ENCODE measurements around the gene RNF114.

Gene RNF114

DNA sequence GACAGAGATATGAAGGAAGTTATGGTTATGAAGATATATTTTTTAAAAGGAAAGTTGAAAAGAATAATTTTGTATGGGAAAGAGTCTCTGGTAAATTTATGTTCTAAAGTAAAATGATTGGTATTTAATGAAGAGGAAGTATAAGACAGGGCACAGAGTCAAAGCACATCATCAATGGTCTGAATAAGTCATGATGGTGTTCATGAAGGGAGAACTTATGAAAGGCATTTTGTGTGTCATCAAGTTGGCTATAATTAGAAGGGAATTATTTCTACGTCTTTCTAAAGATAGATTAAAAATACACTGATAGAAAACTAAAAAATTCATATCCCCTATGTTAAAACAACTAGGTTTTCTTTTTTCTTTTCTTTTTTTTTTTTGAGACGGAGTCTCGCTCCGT is 25.2 kb downstream of the RNF114 start:
- TF ChIP-seq GATA2 (IDR thresholded peaks at IDR 0.05; ENCODE audit: low read depth, low read length) (no peak), GATA3 (IDR thresholded peaks at IDR 0.05; ENCODE audit: low read depth, low read length) (no peak)

GRCh38 chr20:49964964-49965780 is 29.0 kb downstream of the RNF114 start:
- TF ChIP-seq GATA2 (IDR thresholded peaks at IDR 0.05; ENCODE audit: low read depth, low read length) (no peak), GATA3 (IDR thresholded peaks at IDR 0.05; ENCODE audit: low read depth, low read length) (no peak)

DNA sequence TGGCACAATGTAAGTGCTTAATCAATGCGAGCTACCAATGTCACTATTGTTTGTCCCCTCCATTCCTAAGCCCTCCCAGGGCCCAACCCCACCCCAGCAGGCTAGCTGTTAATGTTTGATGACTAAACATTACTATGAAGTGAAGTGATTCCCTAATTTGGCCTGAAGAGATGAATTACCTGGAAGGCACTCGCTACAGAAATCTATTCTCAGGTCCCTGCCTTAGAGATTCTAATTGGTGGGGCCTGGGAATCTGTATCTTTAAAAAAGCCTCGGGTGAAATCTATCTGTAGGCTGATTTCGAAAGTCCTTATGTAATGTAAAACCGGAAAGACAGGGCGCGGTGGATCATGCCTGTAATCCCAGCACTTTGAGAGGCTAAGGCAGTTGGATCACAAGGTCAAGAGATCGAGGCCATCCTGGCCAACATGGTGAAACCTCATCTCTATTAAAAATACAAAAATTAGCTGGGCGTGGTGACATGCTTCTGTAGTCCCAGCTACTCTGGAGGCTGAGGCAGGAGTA is 29.6 kb downstream of the RNF114 start:
- TF ChIP-seq GATA3 (IDR thresholded peaks at IDR 0.05; ENCODE audit: low read depth, low read length) = no peak
- no peak for TF ChIP-seq GATA2 (IDR thresholded peaks at IDR 0.05; ENCODE audit: low read depth, low read length)

DNA sequence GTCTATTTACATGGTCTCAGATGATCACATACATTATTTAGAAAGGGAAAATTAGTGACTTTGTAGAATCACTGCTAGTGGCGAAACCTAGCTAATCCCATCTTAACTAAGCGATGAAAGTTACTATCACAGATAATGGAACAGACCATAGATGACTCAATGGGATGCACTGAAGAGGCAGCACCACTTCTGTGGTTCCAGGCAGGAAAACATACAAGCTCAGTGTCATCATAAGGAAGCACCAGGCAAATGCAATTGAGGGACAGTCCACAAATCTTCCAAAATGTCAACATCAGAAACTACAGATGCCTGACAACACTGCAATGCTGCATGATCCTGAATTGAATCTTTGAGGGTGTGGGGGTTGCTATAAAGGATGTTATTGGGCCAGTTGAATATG is 30.7 kb downstream of the RNF114 start:
- TF ChIP-seq GATA2 (IDR thresholded peaks at IDR 0.05; ENCODE audit: low read depth, low read length) (no peak), GATA3 (IDR thresholded peaks at IDR 0.05; ENCODE audit: low read depth, low read length) (no peak)

DNA sequence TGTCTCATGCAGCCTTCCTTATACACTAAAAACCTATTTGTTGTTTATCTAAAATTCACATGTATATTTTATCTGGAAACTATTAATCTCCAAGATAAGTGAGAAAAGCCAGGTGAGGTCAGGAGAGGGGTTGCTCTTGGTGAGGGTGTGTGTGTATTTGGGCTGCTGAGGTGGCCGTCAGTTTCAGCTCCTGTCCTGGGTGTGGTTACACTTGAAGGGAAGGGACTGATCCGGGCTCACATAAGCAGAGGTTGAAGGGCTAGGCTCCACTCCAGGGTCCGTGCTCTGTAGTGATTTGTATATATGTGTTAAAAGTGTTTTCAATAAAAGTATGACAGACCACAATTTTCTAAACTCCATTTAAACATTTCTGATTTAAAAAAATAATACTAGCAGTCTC is 33.0 kb downstream of the RNF114 start:
- TF ChIP-seq GATA2 (IDR thresholded peaks at IDR 0.05; ENCODE audit: low read depth, low read length) (no peak), GATA3 (IDR thresholded peaks at IDR 0.05; ENCODE audit: low read depth, low read length) (no peak)

DNA sequence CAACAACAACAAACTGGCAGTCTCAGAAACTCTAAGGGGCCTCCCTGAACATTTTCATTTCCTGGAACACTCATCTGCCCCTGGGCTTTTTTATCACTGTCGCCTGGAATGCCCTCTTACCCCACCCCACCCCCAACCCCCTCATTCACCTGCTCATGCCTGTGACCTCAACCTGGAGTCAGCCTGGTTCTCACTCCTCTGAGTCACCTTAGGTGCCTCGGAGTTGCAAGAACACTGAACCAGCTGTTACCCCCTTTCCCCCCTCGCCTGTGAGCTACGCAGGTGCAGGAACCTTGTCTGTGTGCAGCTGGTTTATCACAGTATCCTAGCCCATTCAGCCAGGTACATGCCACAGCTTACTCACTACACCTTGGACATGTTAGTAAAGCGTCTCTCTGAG is 33.7 kb downstream of the RNF114 start:
- TF ChIP-seq GATA3 (IDR thresholded peaks at IDR 0.05; ENCODE audit: low read depth, low read length) = no peak
- TF ChIP-seq GATA2 (IDR thresholded peaks at IDR 0.05; ENCODE audit: low read depth, low read length) = no peak

GRCh38 chr20:49970498-49970897 is 34.3 kb downstream of the RNF114 start:
- TF ChIP-seq GATA2 (IDR thresholded peaks at IDR 0.05; ENCODE audit: low read depth, low read length) = no peak
- no peak for TF ChIP-seq GATA3 (IDR thresholded peaks at IDR 0.05; ENCODE audit: low read depth, low read length)

- TF ChIP-seq GATA3 (IDR thresholded peaks at IDR 0.05; ENCODE audit: low read depth, low read length) (no peak), GATA2 (IDR thresholded peaks at IDR 0.05; ENCODE audit: low read depth, low read length) (no peak)
Measured at GRCh38 chr20:49973981-49974380, 37.8 kb downstream of the RNF114 start.

GRCh38 chr20:49976542-49976941 is 40.3 kb downstream of the RNF114 start:
- TF ChIP-seq GATA3 (IDR thresholded peaks at IDR 0.05; ENCODE audit: low read depth, low read length) = no peak

DNA sequence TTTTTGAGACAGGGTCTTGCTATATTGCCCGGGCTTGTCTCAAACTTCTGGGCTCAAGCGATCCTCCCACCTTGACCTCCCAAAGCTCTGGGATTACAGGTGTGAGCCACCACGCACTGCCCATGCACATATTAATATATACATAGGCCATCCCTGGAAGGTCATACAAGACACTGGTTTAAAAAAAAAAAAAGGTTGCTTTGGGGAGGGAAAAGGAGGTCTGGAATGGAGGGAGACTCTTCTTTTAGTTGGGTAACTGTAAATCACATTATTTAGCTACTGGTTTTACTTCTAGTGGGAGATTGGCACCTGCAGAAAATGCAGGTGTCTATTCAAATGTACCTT is 42.5 kb downstream of the RNF114 start:
- TF ChIP-seq GATA2 (IDR thresholded peaks at IDR 0.05; ENCODE audit: low read depth, low read length) (no peak), GATA3 (IDR thresholded peaks at IDR 0.05; ENCODE audit: low read depth, low read length) (no peak)

DNA sequence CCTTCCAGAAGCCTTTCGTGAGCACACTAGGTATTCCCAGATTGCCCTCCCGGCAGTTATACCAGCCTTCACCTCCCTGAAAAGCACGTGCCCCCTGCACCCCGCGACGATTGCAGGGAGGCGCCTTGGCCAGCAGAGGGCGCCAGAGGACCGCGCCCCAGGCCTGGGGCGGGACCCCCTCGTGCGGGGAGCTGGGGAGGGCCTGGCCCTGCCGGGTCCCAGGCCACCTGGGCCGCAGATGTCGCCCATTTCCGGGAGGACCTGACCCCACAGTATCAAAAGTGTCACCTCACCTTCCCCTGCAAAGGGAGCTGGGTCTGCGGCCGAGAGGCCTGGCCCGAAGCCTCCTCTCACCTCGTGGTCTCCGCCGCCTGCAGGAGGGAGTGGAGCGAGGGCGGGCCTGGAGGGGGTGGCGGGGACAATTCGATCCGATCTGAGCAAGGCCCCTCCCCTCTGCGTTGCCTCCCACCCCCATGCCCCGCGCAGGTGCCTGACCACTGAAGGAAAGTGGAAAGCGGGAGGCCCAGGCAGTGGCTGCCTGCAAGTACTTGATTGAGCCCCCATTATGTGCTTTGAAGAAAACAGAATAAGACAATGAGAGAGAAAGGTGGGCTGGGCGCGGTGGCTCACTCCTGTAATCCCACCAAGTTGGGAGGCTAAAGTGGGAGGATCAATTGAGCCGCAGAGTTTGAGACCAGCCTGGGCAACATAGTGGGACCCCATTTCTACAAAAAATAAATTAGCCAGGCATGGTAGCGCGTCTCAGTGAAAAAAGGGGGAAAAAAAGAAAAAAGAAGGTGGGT is 43.0 kb downstream of the RNF114 start:
- no peak for TF ChIP-seq GATA2 (IDR thresholded peaks at IDR 0.05; ENCODE audit: low read depth, low read length)
- TF ChIP-seq GATA3 (IDR thresholded peaks at IDR 0.05; ENCODE audit: low read depth, low read length) = no peak

DNA sequence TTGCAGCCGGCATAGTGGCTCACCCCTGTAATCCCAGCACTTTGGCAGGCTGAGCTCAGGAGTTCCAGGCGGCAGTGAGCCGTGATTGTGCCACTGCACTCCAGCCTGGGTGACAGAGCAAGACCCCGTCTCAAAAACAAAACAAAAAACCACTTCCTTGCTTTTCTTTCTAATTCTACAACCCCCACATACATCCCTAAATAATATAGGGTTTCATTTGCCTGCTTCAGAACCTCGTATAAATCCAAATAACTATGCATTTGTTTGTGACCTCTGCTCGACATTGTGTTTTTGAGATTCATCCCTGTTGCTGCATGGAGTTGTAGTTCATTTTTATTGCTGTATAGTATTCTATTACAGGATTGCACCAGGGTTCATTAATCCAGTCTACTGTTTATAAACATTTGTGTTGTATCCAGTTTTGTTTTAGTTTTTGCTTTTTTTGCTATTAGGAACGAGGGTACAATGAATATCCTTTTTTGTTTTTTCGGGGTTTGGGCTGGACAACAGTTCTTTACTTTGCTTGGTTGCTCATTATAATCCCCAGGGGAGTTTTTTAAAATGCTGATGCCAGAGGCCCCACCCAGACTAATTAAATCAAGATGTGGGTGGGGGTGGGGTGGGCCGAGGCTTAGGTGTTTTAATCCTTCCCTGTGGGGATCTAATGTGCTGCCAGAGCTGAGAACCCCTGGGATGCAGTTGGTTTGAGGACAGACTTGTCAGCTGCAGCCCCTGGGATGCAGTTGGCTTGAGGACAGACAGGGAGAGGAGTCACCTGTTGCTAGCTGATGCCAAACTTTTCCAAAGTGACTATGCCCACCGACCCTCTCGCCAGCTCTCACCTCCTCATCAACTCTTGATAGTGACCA is 44.2 kb downstream of the RNF114 start:
- TF ChIP-seq GATA3 (IDR thresholded peaks at IDR 0.05; ENCODE audit: low read depth, low read length) (no peak), GATA2 (IDR thresholded peaks at IDR 0.05; ENCODE audit: low read depth, low read length) (no peak)

- TF ChIP-seq GATA3 (IDR thresholded peaks at IDR 0.05; ENCODE audit: low read depth, low read length) (no peak), GATA2 (IDR thresholded peaks at IDR 0.05; ENCODE audit: low read depth, low read length) (no peak)
Measured at GRCh38 chr20:49981218-49982071, 45.2 kb downstream of the RNF114 start.

All from SH-SY5Y (cell line).